Mucosa of gallbladder (tissue), 1 donor: ENCODE data around the gene MRAS. TPM values are rescaled to one million over a fixed set of nuclear protein-coding genes. Genes with fewer than 3 reads are reported as not detected.
"Not testable (repeated sequence)": the region's sequence is repeated elsewhere in the genome, so short reads cannot be mapped to it uniquely, and the experiment has no call there.

Source experiments
- DNase-seq: peaks from one replicate; pipeline ENCODE4 v3.0.0-alpha.2; 2020; ENCODE audit warnings: low spot score
- total RNA-seq: library from RNA; stranded (reverse); gene quantifications from one replicate; pipeline ENCODE4 v1.2.1, GENCODE V29; 2021
- donor health status: DM: no; HTN: no; CAD: no.

Gene MRAS
- total RNA-seq, 1 donor from 2014 or later: 31.7 TPM

- no peak for DNase-seq
These were observed 41.6 kb downstream of the MRAS start for GRCh38 chr3:138389841-138390581.

- no peak for DNase-seq
These were observed 42.2 kb downstream of the MRAS start for GRCh38 chr3:138390582-138390932.

- no peak for DNase-seq
These were observed 45.8 kb downstream of the MRAS start for GRCh38 chr3:138394156-138394555.

- DNase-seq: no peak
These were observed 46.3 kb downstream of the MRAS start for GRCh38 chr3:138394686-138395085.

GRCh38 chr3:138395865-138396751 lies 47.7 kb downstream of the MRAS start:
- DNase-seq: no peak

GRCh38 chr3:138396752-138397410 lies 48.5 kb downstream of the MRAS start:
- no peak for DNase-seq

GRCh38 chr3:138397983-138398382 lies 49.6 kb downstream of the MRAS start:
- DNase-seq: no peak

GRCh38 chr3:138398791-138399575 lies 50.6 kb downstream of the MRAS start:
- no peak for DNase-seq

GRCh38 chr3:138399766-138400165 lies 51.4 kb downstream of the MRAS start:
- DNase-seq: no peak

- DNase-seq: no peak
These were observed 52.3 kb downstream of the MRAS start for GRCh38 chr3:138400651-138401070.

- DNase-seq: no peak
These were observed 53.5 kb downstream of the MRAS start for GRCh38 chr3:138401834-138402233.

- no peak for DNase-seq
These were observed 55.7 kb downstream of the MRAS start for GRCh38 chr3:138404121-138404520.

- no peak for DNase-seq
These were observed 56.6 kb downstream of the MRAS start for GRCh38 chr3:138405001-138405400.

- no peak for DNase-seq
These were observed 57.1 kb downstream of the MRAS start for GRCh38 chr3:138405486-138405885.

GRCh38 chr3:138406606-138407005 lies 58.2 kb downstream of the MRAS start:
- DNase-seq: no peak

GRCh38 chr3:138407236-138407907 lies 59.0 kb downstream of the MRAS start:
- no peak for DNase-seq

GRCh38 chr3:138408751-138409570 lies 60.6 kb downstream of the MRAS start:
- DNase-seq: no peak

GRCh38 chr3:138412821-138413551 lies 64.6 kb downstream of the MRAS start:
- DNase-seq: no peak

- not testable (repeated sequence) for DNase-seq
These were observed 67.9 kb downstream of the MRAS start for GRCh38 chr3:138416236-138416635.
